ENCODE results near the gene GTF3C2. TPM values are rescaled to one million over a fixed set of nuclear protein-coding genes. Genes with fewer than 3 reads are reported as not detected.

Gene GTF3C2
- total and polyA plus RNA-seq, 9 of the 15 experiments (the other 6 are each of a cell fraction or from before 2014, with no cell fraction given) = 35.5 to 96.8 (median 53.0) TPM

DNA sequence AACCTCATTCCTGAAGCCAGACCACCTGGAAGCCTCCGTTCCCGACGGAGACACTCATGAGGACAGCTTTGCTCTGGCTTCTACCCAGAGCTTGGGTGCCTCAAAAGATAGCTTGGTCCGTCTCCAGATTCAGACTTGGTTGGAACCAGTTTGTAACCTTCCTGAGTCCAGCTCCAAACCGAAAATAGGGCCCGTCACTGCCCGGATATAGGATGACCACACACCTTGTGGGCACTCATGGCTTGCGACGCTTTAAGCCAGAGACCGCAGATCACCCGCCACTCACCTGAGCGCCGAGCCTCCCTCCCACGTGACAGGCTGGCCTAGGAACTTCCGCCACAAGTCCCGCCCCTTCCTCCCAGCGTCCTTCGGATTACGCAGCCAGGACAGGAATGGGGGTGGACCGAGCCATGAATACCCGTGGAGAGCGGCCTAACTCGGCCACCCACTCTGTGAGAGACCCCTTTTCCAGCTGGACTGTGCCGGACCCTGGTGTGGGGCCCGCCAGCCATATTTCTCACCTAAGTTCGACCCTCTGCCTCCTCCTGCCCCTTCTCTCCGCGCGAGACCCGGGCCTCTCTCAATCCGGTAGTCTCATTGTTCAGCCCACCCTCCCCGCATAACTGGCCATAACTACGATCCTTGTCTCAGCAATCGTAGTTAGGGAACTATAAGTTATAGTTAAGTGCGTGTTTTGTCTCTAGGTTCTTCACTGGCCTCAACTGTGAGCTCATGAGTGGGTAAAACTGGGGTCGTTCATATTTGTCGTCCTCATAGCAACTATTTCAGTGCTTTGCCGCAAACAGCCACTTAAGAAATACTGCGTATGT, 33.6 kb downstream of the GTF3C2 start, which contains the start of gene MPV17 (continued):
- TF ChIP-seq POLR2H (tag; IDR thresholded peaks at IDR 0.05; ENCODE audit: low read depth) (peak; percentile 89), RBM34 (IDR thresholded peaks at IDR 0.05; ENCODE audit: borderline replicate concordance, insufficient read depth, low read length) (no peak), TBL1XR1 (IDR thresholded peaks at IDR 0.05; ENCODE audit: low read length in 2 of 2) (peak in 1 of 2 experiments; percentile 24; a peak in 1 of 4 replicates), HMG20B (CRISPR knock-in tag; IDR thresholded peaks at IDR 0.05) (0 out of 2 replicates have a peak, but pooled peaks have one; percentile 85), ZNF57 (CRISPR knock-in tag; IDR thresholded peaks at IDR 0.05) (peak; percentile 20; the same call in 1 of the 2 replicates), SMARCA4 (IDR thresholded peaks at IDR 0.05) (peak; percentile 14; the same call in 1 of the 2 replicates), BHLHE40 (IDR thresholded peaks at IDR 0.05; ENCODE audit: low read length) (peak; percentile 98), CTBP1 (IDR thresholded peaks at IDR 0.05; ENCODE audit: borderline replicate concordance) (peak; percentile 53; the same call in 1 of the 2 replicates), STAT5A (IDR thresholded peaks at IDR 0.05; ENCODE audit: borderline replicate concordance, low read length) (no peak), ETV1 (tag; conservative IDR thresholded peaks at IDR 0.05; ENCODE audit: low read depth) (peak; percentile 18; the same call in 1 of the 2 replicates), TGIF2 (CRISPR knock-in tag; IDR thresholded peaks at IDR 0.05) (0 out of 2 replicates have a peak, but pooled peaks have one; percentile 38), NEUROD1 (IDR thresholded peaks at IDR 0.05; ENCODE audit: borderline replicate concordance, low read depth, low read length, partially characterized antibody) (no peak), KAT7 (CRISPR knock-in tag; IDR thresholded peaks at IDR 0.05; ENCODE audit: borderline replicate concordance) (0 out of 2 replicates have a peak, but pooled peaks have one; percentile 30)
- TF ChIP-seq, protein P1, sequence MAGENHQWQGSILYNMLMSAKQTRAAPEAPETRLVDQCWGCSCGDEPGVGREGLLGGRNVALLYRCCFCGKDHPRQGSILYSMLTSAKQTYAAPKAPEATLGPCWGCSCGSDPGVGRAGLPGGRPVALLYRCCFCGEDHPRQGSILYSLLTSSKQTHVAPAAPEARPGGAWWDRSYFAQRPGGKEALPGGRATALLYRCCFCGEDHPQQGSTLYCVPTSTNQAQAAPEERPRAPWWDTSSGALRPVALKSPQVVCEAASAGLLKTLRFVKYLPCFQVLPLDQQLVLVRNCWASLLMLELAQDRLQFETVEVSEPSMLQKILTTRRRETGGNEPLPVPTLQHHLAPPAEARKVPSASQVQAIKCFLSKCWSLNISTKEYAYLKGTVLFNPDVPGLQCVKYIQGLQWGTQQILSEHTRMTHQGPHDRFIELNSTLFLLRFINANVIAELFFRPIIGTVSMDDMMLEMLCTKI (IDR thresholded peaks at IDR 0.05; ENCODE audit: partially characterized antibody) = no peak
- TF ChIP-seq, protein P2, sequence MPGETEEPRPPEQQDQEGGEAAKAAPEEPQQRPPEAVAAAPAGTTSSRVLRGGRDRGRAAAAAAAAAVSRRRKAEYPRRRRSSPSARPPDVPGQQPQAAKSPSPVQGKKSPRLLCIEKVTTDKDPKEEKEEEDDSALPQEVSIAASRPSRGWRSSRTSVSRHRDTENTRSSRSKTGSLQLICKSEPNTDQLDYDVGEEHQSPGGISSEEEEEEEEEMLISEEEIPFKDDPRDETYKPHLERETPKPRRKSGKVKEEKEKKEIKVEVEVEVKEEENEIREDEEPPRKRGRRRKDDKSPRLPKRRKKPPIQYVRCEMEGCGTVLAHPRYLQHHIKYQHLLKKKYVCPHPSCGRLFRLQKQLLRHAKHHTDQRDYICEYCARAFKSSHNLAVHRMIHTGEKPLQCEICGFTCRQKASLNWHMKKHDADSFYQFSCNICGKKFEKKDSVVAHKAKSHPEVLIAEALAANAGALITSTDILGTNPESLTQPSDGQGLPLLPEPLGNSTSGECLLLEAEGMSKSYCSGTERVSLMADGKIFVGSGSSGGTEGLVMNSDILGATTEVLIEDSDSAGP (CRISPR knock-in tag; IDR thresholded peaks at IDR 0.05) = peak; percentile 77; the same call in 1 of the 2 replicates
- TF ChIP-seq, protein P3, sequence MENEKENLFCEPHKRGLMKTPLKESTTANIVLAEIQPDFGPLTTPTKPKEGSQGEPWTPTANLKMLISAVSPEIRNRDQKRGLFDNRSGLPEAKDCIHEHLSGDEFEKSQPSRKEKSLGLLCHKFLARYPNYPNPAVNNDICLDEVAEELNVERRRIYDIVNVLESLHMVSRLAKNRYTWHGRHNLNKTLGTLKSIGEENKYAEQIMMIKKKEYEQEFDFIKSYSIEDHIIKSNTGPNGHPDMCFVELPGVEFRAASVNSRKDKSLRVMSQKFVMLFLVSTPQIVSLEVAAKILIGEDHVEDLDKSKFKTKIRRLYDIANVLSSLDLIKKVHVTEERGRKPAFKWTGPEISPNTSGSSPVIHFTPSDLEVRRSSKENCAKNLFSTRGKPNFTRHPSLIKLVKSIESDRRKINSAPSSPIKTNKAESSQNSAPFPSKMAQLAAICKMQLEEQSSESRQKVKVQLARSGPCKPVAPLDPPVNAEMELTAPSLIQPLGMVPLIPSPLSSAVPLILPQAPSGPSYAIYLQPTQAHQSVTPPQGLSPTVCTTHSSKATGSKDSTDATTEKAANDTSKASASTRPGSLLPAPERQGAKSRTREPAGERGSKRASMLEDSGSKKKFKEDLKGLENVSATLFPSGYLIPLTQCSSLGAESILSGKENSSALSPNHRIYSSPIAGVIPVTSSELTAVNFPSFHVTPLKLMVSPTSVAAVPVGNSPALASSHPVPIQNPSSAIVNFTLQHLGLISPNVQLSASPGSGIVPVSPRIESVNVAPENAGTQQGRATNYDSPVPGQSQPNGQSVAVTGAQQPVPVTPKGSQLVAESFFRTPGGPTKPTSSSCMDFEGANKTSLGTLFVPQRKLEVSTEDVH (IDR thresholded peaks at IDR 0.05; ENCODE audit: low read depth, partially characterized antibody) = peak; percentile 80
